Loucy (cell line): ENCODE measurements around the gene FYB2.

ENCODE experiments used
- H2AFZ ChIP-seq: fragments of 200-600 bp; sonication (generic); 2 replicates; pipeline ENCODE4 v1.6.0; 2016; ENCODE audit warnings: antibody characterized with exemption, mild to moderate bottlenecking, low read length, moderate library complexity
- H3F3A ChIP-seq: fragments of 200-600 bp; 2 replicates; pipeline ENCODE4 v1.6.0; 2016; ENCODE audit warnings: antibody characterized with exemption, low read depth, mild to moderate bottlenecking
- H3K27me3 ChIP-seq: fragments of 200-600 bp; sonication (generic); 2 replicates; pipeline ENCODE4 v1.6.1; 2014; ENCODE audit warnings: low read length, mild to moderate bottlenecking; ENCODE audit not compliant: insufficient read depth, poor library complexity, severe bottlenecking
- H3K36me3 ChIP-seq: fragments of 200-600 bp; sonication (generic); 2 replicates; pipeline ENCODE4 v1.6.1; 2016; ENCODE audit warnings: low read length; ENCODE audit not compliant: insufficient read depth
- H3K4me1 ChIP-seq: fragments of 200-600 bp; sonication (generic); 2 replicates; pipeline ENCODE4 v1.5.1; 2014; ENCODE audit warnings: low read length, mild to moderate bottlenecking; ENCODE audit not compliant: insufficient read depth, poor library complexity, severe bottlenecking
- H3K4me2 ChIP-seq: fragments of 200-600 bp; sonication (generic); 2 replicates; pipeline ENCODE4 v1.6.0; 2014; ENCODE audit warnings: antibody characterized with exemption, low read length, low read depth, mild to moderate bottlenecking; ENCODE audit not compliant: poor library complexity, severe bottlenecking
- H3K4me3 ChIP-seq: fragments of 200-600 bp; sonication (generic); 2 replicates; pipeline ENCODE4 v1.5.1; 2014; ENCODE audit warnings: low read length, mild to moderate bottlenecking, mixed read lengths; ENCODE audit not compliant: poor library complexity, severe bottlenecking
- H3K79me2 ChIP-seq: fragments of 200-600 bp; sonication (generic); 2 replicates; pipeline ENCODE4 v1.6.1; 2014; ENCODE audit warnings: low read length; ENCODE audit not compliant: insufficient read depth
- H3K9ac ChIP-seq: fragments of 200-600 bp; sonication (generic); 2 replicates; pipeline ENCODE4 v1.6.0; 2014; ENCODE audit warnings: mild to moderate bottlenecking, low read depth, low read length, moderate library complexity; ENCODE audit not compliant: poor library complexity, severe bottlenecking
- H3K9me2 ChIP-seq: fragments of 200-600 bp; sonication (generic); replicated peaks from 2 replicates; pipeline ENCODE4 v1.6.1; 2016; ENCODE audit warnings: low read depth, low read length, mixed read lengths
- H3K9me3 ChIP-seq: fragments of 200-600 bp; sonication (generic); 2 replicates; pipeline ENCODE4 v1.6.1; 2014; ENCODE audit warnings: mild to moderate bottlenecking, antibody characterized with exemption, low read length, low read depth; ENCODE audit not compliant: insufficient read depth
- H4K20me1 ChIP-seq: fragments of 200-600 bp; sonication (generic); 2 replicates; pipeline ENCODE4 v1.6.0; 2014; ENCODE audit warnings: antibody characterized with exemption, low read length, mild to moderate bottlenecking; ENCODE audit not compliant: insufficient read depth, poor library complexity, severe bottlenecking
- CTCF ChIP-seq: fragments of 200-600 bp; sonication (generic); conservative IDR thresholded peaks from 2 replicates; pipeline ENCODE4 v1.5.1; 2014; ENCODE audit warnings: mild to moderate bottlenecking, antibody characterized with exemption, low read length
- EZH2phosphoT487 ChIP-seq: fragments of 200-600 bp; IDR thresholded peaks from 2 replicates; pipeline ENCODE4 v1.6.1; 2018; ENCODE audit warnings: antibody characterized with exemption, mild to moderate bottlenecking, moderate library complexity, borderline replicate concordance

FYB2 gene

DNA sequence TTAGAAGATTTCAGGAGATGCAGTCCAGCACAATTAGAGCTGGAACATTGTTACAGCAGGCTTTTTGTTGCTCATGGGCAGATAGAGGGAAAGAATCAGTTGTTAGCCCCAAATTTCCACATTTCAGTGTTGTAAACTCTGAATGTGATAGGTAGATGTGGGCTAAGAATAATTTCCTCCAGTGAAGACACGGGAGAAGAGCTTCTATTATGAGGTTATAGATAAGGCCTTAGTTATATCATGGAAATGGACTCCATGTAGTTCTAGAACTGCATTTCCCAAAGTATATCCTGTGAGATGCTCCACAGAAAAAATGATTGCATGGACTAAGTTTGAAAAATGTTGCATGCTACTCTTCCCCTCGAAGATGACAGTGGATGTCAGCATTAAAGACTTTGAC lies 109.2 kb downstream of the FYB2 start:
- Histone ChIP-seq H3K36me3 (no peaks in the 10 kb centered on the region), H3K4me1 (no peaks in the 10 kb centered on the region), H3F3A (no peaks in the 10 kb centered on the region)

DNA sequence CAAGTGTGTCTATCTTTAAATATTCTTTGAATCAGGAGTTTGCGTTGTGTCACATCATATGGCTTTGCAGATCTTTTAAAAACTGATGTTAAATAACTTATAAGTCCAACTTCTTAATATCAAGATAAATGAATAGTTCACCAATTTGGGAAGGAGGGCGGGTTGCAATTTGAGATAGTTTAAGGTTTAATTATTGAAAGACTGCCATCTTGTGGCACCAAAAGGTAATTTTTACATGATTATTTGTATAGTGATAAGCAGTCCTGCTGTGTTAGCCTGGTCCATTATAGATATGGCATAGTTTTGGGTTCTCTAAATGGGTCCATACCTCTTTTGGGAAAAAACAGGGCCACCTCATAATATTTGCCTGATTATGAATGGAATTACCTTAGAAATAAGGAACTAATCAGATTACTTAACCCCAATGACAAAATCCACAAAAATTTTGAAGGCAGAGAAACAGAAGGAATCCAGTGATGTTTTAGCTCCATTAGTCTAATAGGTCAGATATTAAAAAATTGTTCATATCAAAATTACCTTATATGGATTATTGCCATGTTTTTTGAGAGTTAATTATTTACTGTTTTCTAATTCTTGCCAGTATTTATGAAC lies 109.8 kb downstream of the FYB2 start:
- H3K27me3 ChIP-seq = no peaks in the 10 kb centered on the region
- no peaks in the 10 kb centered on the region for H3K4me1 ChIP-seq
- no peaks in the 10 kb centered on the region for H3K36me3 ChIP-seq
- no peaks in the 10 kb centered on the region for H3K9me2 ChIP-seq
- H3K9me3 ChIP-seq = no peaks in the 10 kb centered on the region
- H2AFZ ChIP-seq = no peak overlapping the region
- no peaks in the 10 kb centered on the region for H3F3A ChIP-seq
- no peaks in the 10 kb centered on the region for H4K20me1 ChIP-seq
- H3K9ac ChIP-seq = no peak overlapping the region
- TF ChIP-seq EZH2phosphoT487 = no peak
- peak; percentile 68 for TF ChIP-seq CTCF
- no peak overlapping the region for H3K4me3 ChIP-seq
- no peaks in the 10 kb centered on the region for H3K79me2 ChIP-seq
- H3K4me2 ChIP-seq = no peak overlapping the region

More for the DNA sequence above, 109.2 kb downstream of the FYB2 start:
- Histone ChIP-seq H3K9me2 (no peaks in the 10 kb centered on the region), H2AFZ (no peak overlapping the region), H3K9me3 (no peaks in the 10 kb centered on the region), H3K4me2 (no peak overlapping the region), H3K4me3 (no peak overlapping the region), H3K79me2 (no peaks in the 10 kb centered on the region), H4K20me1 (no peaks in the 10 kb centered on the region), H3K9ac (no peak overlapping the region), H3K27me3 (no peaks in the 10 kb centered on the region)
- TF ChIP-seq EZH2phosphoT487 (no peak), CTCF (no peak)

DNA sequence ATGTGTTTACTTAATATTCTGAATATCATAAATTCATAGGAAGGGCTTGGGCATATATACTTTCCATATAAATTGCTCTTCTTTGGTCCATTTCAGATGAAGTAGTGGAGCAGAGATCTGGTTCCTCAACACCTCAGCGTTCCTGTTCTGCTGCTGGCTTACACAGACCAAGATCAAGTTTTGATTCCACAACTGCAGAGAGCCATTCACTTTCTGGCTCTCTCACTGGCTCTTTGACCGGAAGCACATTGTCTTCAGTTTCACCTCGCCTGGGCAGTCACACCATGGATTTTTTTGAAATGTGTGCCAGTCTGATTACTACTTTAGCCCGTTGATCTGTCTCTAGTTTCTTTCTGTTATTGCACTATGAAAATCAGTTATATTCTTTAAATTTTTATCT lies 111.8 kb downstream of the FYB2 start:
- Histone ChIP-seq H3K36me3 (no peaks in the 10 kb centered on the region), H3K4me3 (no peak overlapping the region), H3K4me1 (no peaks in the 10 kb centered on the region), H4K20me1 (no peaks in the 10 kb centered on the region), H3K9me3 (no peaks in the 10 kb centered on the region), H3K9me2 (no peaks in the 10 kb centered on the region), H3F3A (no peaks in the 10 kb centered on the region), H3K9ac (no peak overlapping the region), H3K27me3 (no peaks in the 10 kb centered on the region), H3K4me2 (no peak overlapping the region), H3K79me2 (no peaks in the 10 kb centered on the region), H2AFZ (no peak overlapping the region)
- TF ChIP-seq CTCF = no peak
- no peak for TF ChIP-seq EZH2phosphoT487
